DMS79 (cell line): ENCODE measurements around the gene ID2.

ENCODE experiments used
- DNase-seq: peaks from one replicate; lab custom pipeline; 2025; lab: John Stamatoyannopoulos, UW

Gene ID2

DNA sequence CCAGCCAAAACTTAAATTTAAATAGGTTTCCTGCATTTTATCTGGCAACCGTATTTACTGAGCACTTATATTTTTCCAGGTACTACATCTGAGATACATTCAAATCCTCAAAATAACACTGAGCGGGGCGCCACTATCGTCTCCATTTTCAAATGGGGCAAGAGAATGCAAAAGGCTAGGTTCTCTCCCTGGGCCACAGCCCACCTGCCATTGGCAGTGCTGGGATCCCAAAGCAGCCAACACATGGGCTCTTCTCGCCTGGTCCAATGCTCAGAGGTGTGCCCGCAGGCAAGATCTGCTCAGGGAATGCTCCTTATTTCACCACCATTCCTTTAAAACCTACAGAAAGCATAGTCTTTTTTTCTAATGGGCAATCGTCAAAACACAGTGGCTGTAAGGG is 11.3 kb upstream of the ID2 start:
- DNase-seq = no peak

DNA sequence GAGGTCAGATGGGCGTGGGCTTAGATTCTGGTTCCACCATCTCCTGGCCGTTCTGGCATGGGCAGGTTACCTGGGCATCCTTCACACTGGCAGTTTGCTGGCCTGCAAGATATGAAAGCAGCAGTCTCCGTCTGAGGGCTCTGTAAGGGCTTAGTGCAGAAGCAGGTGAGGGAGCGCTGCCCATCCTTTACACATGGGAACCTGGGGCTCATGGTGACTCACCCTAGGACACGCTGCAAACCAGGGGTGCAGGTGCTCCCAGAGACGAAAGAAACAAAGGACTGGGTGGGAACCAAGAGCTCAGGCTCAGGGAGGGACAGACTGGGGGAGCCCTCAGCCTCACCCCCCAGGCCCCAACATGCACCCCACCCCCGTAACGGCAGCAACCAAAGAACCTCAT is 10.7 kb upstream of the ID2 start:
- no peak for DNase-seq

DNA sequence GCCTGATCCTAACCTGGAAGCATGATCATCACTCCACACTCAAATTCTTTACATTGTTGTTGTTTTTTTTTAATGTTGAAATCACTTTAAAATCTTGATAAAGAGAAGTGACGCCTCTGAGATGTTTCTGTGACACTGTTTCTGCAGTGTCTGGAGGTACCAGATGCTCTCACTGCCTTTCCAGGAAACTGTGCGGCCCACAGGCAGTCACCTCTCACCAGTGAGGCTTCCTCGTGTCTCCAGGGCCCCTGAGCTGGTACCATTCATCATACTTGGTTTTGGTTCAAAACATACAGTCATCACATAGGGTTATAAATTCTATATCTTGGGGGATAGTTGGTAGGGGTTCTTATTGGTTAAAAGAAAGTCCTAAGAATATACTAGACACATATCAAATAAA is 10.1 kb upstream of the ID2 start:
- no peak for DNase-seq

DNA sequence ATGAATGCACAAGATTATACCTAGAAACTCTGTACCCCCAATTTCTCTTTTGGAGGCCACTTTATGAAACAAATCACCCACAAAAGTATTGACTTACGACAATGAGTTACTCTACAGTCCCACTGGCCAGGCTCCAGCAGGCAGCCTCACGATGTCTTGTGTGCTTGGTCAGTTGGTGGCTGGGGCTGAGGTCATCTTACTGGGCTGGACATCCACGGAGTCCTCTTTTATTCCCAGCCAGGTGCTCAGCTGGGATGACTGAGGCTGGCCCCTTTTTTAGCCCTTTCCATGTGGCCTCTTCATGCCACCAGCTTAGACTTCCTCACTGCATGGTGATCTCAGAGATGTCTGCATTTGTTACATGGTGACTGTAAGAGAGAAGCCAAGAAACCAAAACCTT is 8.9 kb upstream of the ID2 start:
- no peak for DNase-seq

DNA sequence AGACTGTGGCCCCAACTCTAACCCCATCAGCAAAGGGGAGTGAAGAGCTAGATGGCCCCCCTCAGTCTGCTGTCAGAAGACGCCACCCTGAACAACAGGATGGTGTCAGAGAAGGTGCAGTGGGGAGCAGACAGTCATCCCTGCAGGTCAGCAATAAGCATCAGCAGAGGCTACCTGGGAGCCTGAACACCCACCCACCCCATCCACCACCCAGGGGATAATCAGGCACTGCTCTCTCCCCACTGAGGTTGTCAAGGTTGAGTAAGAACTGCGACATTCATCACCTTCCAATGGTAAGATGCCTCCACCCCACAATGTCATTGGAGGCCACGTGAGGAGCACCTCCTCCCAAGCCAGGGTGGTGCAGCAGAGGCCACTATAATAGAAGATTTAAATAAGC is 8.5 kb upstream of the ID2 start:
- DNase-seq = no peak

DNA sequence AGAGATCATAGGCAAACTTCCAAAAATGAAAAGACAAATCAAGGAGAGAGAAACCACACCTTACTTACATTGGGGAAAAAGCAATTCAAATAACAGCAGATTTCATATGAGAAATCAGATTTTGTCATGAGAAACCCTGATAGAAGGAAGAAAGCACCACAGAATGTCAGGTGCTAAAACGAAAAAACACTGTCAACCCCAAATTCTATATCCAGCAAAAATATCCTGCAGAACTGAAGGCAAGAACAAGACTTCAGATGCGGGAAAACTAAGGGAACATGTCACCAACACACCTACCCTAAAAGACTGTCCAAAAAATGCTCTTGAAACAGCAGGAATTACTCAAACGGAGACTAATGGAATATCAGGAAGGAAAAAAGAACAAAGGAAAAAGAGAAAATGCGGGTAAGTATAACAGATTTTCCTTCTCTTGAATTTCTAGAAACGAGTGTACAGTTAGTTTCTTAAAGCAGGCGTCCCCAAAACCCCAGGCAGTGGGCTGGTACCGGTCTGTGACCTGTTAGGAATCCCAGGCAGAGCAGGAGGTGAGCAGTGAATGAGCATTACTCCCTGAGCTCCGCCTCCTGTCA is 7.3 kb upstream of the ID2 start:
- DNase-seq = no peak

DNA sequence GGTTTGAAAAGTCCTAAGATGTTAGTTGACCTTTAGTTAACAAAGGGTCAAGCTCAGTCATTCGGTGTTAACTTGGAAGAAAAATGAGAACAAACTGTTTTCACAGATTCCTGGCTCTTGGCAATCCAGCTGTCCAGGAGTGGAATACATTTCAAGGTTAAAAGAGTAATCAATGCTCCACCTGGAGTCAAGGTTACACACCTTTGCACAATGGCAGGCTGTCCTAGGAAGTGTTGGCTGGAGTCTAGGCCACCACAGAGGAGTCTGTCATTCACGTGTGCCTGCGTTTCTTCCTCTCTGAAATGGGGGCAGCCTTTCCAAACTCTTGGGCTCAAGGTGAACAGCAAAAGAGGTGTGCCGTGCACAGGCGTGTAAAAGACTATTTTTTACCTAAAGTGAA is 6.3 kb upstream of the ID2 start:
- no peak for DNase-seq

DNA sequence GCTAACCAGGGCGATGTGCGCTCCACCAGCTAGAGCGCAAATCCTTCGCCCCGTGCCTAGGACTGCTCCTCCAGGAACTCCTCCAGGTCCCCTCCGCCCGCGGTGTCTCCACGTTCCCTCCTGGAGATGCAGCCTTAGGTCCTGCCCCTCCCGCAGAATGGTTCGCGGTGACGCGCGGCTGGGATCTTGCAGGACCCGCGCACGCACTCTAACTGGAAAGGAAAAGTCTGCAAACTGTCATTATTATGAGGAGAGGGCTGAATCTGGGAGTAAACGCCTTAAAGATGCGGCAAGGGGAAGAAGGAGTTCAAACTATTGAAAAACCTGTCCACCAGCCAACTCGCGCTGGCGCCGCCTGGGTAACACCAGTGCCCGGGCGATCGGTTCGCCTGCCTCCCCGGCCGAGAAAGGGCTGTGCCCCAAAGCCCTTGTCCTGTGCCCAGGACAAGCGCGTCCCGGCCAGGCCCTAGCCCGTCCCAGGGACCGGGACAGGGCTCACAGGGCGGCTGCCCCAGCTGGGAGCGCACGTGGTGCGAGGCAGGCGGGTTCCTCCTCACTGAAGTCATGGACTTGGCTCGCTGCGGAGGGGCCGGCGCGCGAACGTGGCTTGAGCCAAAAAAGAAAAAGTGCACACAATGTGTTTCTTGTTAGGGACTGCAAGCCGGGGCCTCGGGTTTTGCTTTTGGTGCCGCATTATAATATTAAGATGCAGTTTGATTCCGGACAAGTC is 5.5 kb upstream of the ID2 start:
- no peak for DNase-seq

DNA sequence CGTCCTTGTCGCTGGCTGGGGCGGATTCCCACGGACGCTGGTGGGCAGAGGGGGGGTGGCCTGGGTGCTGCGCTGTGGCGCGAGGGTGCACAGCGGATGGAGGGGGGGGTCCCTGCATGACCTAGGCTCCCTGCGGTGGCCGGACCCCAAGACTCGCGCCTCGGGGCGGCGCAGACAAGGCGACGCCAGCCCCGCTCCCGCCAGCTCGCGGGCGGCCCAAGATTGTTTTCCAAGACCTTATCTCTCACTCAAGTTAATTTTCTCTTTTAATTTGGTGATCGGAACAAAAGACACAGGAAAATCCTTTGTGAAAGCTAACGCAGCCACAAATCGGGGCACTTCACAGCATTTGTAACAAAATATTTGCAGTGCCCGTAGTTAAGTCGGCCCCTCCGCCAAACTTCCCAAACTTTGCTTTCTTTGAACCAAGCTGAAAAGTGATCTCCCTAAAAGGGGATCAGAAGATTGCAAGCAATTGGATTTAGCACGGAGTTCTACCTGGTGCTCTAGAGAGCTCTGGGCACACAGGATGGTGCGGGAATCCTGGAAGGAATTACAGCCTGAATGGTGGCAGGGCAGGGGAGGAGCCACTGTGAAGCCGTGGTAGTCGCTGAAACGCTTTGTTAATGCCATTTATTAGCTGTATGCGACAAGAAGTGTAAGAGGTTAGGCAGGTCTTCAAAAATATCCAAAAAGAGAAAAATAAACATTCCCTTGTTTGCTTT is 4.8 kb upstream of the ID2 start:
- DNase-seq = peak; percentile 87

DNA sequence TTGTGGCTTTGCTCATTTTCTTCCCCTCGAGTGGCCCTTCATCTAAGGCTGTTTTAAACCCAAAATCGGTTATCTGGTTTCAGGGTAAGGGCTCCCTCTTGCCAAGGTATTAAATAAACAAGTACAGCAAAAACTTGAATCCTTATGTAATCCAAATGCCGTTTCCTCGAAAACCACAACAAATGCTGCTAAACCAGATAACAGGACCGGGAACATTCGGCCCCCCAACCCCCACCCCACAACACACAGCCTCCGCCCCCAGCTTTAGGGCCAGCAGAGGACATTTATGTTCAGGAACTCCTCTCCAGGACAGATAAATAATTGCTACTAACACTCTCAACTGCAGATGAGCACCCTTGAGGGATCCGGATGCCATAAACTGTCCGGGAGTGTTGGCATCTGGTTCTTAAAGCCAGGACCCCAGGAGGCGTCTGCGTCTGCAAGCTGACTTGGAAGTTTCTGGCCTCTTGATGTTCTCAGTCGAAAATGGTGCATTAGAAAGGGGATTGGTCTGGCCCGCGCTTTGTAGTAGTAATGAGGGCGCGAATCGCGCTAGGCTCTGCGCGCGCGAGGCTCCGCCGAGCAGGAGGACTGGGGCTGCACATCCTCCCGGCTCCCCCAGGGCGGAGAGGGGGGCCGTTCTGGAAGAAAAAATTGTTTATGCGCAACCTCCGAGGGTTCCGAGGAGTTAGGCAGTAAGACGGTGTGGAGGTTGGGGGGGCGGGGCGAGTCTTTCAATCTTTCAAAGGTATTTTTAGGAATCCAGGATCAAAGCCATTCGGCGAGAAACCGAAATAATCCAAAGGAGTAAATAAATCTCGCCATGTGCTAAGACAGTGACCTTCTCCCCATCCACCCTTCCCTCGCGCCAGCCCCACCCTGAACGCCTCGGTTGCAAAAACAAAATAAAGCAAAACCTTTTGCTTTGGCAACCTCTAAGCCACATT is 3.9 kb upstream of the ID2 start:
- peak; percentile 94 for DNase-seq

DNA sequence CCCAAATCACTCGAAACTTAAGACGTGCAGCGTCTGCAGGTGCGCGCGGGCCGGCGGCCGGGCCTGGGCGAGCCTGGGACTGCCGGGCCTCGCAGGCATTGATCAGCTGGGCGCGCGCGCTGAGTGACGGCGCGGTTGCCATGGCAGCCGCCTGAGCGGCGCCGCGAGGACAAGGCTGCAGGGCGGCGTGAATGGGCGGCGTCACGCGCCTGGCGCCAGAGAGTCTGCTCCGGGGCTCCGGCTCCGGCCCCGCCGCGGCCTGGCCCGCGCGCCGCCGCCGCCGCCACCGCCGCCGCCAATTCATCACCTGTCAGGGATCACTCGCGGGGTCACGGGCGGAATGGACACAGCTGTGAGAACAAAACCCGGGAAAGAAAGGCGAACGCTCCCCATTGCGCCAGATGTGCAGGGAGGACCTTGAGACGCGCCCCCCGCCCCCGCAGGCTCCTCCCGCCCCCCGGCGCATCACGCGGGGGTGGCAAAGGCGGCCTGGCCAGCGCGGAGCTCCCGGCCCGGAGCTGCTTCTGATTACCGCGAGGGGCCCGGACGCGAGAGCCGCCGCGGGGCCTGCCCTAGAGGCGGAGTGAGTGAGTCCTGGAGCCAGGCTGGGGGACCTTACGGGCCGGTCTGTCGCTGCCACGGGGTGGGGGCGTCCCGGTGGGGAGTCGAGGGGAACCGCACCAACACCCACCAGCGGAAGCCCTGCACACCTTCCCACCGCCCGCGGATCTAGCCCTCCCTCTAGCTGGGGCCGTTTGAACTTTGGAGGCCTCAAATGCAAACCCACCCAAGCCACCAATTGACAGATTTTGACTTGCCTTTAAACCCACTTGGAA is 2.9 kb upstream of the ID2 start:
- peak; percentile 86 for DNase-seq

DNA sequence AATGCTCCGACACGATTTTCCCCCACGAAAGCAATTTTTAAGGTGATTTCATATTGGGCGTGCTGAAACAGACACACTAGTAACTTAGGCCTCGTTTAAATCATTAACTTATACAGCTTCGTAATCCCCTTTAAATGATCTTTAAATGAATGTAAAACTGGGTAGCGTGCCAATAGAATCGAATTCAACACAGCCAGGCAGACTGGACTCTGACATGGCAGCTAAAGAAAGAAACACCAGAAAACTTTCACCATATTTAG is 2.4 kb upstream of the ID2 start:
- DNase-seq = no peak

DNA sequence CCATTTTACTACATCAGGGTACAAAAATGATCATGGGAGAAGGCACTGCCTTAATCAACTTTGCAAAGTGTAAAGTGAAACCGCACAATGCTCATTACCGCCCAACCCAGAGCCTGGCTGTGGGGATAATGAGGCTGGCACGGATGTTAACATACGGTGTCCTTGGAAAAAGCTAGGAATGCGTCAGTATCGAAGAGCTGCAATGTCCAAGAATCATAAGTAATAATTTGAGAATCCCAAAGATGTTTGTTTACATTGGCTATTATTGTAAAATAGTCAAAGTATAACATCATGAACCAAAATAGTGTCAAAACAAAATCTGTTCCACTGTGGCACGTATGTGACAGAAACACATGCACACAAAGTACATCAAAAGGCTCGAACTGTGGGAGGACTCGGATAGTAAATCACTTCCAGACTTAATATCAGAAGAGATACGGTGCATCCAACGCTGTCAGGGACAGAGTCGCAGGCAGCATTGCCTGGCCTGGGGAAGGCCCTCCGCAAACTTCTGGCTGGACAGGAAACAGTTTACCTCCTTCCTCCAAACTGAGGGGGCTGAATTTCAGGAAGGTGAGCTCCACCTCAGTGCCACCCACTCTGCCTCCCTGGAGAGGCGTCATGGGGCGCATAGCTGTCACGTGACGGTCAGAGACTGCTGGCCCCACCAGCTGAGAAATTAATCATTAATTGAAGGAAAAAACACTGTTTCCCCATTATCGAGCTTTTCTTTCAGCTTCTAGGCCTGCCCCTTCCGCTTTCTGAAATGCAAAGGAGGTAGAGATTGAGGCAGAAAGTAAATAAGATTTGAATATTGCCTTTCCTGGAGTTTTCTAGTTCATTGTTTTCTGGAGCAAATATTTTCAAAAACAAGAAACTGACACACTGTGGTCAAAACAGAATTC is 1.8 kb upstream of the ID2 start:
- DNase-seq = peak; percentile 43

DNA sequence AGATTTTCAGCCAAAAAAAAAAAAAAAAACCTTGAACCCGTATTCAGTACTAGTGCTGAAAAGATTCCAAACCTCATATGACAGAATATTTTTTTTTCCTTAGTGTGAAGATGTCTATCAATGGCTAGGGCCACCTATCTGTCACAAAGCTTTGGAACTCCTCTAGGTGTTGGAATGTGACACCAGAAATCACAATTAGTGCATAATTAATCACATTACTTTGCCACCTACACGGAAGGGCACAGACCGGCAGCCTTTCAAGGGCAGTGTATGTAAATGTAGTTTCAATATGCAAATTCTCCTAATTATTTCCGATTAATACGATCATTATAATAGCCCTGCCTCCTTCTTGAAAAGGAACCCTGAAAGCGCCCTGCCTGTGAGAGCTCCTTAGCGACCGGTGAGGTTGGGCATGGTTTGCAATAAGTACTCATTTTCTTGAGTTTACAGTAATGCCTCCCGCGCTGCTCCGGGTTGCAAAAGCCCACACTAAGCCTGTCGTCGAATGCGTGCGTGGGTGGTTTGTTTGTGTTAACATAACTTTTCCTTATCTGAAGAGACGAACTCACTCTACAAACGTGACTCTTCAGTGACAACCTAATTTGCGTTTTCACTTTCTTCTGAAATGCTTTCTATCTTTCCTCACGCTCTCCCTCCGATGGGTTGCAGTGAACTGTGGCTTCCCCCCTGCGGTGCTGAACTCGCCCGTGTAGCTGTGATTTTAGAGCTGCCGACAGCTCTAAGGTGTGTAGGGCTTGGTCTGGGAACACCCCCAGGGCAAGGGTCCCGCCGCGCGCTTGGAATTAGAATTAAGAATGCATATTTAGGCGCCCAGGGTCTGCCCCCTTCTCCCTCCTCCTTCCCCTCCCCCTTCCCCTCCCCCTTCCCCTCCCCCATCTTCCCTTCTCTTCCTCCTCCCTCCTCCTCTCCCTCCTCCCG is 765 bp upstream of the ID2 start:
- peak; percentile 67 for DNase-seq

DNA sequence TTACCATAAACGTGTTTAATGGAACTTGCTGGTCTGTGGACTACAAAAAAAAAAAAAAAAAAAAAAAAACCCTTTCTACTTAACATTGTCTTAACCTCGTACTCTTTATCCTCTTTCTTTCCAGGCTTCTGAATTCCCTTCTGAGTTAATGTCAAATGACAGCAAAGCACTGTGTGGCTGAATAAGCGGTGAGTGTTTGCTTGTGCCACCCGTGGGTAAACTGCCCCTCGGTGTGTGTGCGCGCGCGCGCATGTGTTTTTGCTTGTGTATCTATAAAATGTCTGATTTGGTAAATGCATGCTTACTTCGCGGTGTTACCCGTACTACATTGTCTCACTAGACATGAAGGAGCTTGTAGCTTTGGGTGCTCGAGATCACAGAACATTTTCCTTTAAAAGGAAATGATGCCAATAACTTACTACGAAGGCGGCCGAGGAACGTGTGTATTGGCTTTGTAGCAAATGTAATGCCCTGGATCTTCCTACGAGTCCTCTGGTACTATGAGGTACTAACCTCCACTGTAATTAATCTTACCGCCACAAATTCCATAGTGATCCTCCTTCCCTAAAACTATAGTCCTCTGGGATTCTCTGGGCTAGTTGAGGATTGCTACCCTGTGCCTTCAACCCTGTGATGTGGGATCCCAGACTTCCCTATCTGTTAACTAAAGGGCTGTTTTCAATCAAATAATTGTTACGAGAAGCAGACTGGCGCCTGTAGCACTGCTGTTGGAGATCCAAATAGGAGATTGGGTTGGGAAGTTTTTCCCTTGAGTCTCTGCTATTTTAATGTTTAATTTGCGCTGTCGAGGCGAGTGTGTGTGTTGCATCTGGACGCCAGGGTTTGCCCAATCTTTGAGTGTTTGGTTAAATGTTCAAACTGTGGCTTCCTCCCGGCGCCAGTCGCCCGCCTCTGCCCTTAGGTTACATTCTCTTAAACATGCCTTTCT is 1.1 kb downstream of the ID2 start:
- DNase-seq = peak; percentile 14

DNA sequence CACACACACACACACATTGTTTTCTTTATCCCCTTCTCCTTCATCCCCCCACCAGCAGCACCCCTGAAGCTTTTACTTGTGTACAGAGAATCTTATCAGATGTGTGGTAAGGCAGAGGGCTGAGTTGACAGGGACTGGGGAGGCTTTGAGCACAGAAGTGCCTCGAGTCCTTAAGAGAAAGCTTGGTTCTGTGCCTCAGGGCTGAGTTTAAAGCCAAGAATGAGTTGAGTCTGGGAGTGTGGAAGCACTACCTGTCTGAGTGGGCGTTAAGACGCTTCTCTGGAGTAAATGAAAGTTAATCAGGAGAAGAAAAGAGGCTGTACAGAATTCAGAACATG is 2.7 kb downstream of the ID2 start:
- DNase-seq = peak; percentile 34

DNA sequence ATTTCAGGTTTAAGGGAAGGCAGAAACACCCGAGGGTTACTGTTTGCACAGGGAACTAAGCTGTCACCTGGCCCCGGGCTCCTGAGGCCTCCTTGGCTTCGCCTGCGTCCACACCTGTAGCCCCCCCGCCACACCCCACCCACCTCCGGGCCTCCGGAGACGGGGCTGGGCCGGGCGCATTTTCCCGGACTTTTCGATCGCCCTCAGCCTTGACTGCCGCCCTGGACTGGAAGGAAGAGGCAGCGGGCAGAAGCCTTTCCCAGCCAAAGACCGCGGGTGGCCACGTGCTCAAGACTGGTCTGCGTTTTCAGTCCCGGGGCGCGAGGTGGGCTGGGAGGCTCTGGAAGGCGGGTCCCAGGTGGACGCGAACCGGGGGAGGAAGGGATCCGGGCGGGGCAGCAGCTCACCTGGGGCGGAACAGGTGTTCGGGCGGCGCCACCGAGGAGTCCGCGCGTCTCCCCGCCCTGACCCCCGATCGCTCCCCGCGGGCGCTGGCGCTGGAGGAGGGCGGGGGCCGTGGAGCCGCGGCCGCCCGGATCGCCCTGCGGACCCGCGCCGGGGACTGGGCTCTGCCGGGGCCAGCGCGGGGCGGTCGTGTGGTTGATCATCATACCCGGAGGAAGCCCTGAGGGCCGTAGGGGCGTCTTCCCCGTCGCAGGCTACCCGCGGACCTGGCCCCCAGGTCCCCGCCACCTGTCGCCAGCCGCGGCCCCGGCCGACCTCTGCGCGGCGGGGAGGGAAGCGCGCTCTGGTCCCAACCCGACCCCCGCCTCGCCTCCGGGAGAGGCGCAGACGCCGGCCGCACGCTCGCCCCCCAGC is 3.2 kb downstream of the ID2 start:
- peak; percentile 39 for DNase-seq
